Measurements from ENCODE around the gene KLHL7.
"Not testable (repeated sequence)": the region's sequence is repeated elsewhere in the genome, so short reads cannot be mapped to it uniquely, and the experiment has no call there.

The KLHL7 gene

GRCh38 chr7:23108995-23109394 lies 3.4 kb downstream of the KLHL7 start:
- no peak for DNase-seq

GRCh38 chr7:23109470-23109869 lies 3.9 kb downstream of the KLHL7 start:
- no peak for DNase-seq

GRCh38 chr7:23114896-23115295 lies 9.3 kb downstream of the KLHL7 start:
- DNase-seq: no peak

GRCh38 chr7:23115991-23116390 lies 10.4 kb downstream of the KLHL7 start:
- DNase-seq: no peak

GRCh38 chr7:23117841-23118240 lies 12.3 kb downstream of the KLHL7 start:
- no peak for DNase-seq

- no peak for DNase-seq
Measured at GRCh38 chr7:23120106-23120505, 14.5 kb downstream of the KLHL7 start.

- no peak for DNase-seq
Measured at GRCh38 chr7:23121165-23121564, 15.6 kb downstream of the KLHL7 start.

- no peak for DNase-seq
Measured at GRCh38 chr7:23123007-23123406, 17.4 kb downstream of the KLHL7 start.

GRCh38 chr7:23123465-23123864 lies 17.9 kb downstream of the KLHL7 start:
- no peak for DNase-seq

GRCh38 chr7:23129036-23129435 lies 23.5 kb downstream of the KLHL7 start:
- DNase-seq: no peak

GRCh38 chr7:23131799-23132198 lies 26.2 kb downstream of the KLHL7 start:
- not testable (repeated sequence) for DNase-seq

GRCh38 chr7:23133797-23134196 lies 28.2 kb downstream of the KLHL7 start:
- DNase-seq: no peak

GRCh38 chr7:23135755-23136154 lies 30.2 kb downstream of the KLHL7 start:
- no peak for DNase-seq

GRCh38 chr7:23136216-23136615 lies 30.6 kb downstream of the KLHL7 start:
- DNase-seq: no peak

GRCh38 chr7:23157679-23158078 lies 52.1 kb downstream of the KLHL7 start:
- no peak for DNase-seq

- DNase-seq: no peak
Measured at GRCh38 chr7:23158546-23158945, 53.0 kb downstream of the KLHL7 start.

- no peak for DNase-seq
Measured at GRCh38 chr7:23161482-23161881, 55.9 kb downstream of the KLHL7 start.

GRCh38 chr7:23164846-23165245 lies 59.3 kb downstream of the KLHL7 start:
- no peak for DNase-seq

- no peak for DNase-seq
Measured at GRCh38 chr7:23165316-23165715, 59.7 kb downstream of the KLHL7 start.

GRCh38 chr7:23167691-23168090 lies 62.1 kb downstream of the KLHL7 start:
- no peak for DNase-seq

GRCh38 chr7:23168111-23168885 lies 62.7 kb downstream of the KLHL7 start:
- DNase-seq: no peak

GRCh38 chr7:23175938-23176337 lies 70.4 kb downstream of the KLHL7 start:
- no peak for DNase-seq

- peak; percentile 93 for DNase-seq
Measured at GRCh38 chr7:23181684-23182553, 76.3 kb downstream of the KLHL7 start, which contains the start of gene NUP42. Gene NUP42 (plus strand): TSS chr7:23182048. CDS start chr7:23182086, 38 bp downstream.

Data from T-helper 9 cell (primary cell).